Neural cell (in vitro differentiated cells): ENCODE results near the gene FARP2. TPM values are rescaled to one million over a fixed set of nuclear protein-coding genes. Genes with fewer than 3 reads are reported as not detected.

Source experiments
- H2AFZ ChIP-seq: fragments of 200-600, 300-800 bp; sonication (generic), shearing (Covaris generic); 2 replicates; pipeline ENCODE4 v1.6.0; 2014; ENCODE audit warnings: low read depth, mild to moderate bottlenecking, antibody characterized with exemption, low read length, moderate library complexity
- H3F3A ChIP-seq: fragments of 200-600 bp; shearing (Covaris generic); 2 replicates; pipeline ENCODE4 v1.6.1; 2016; ENCODE audit warnings: mild to moderate bottlenecking, moderate library complexity, mixed read lengths, antibody characterized with exemption, low read length; ENCODE audit not compliant: insufficient read depth, poor library complexity, severe bottlenecking
- H3K27ac ChIP-seq: fragments of 200-600, 300-800 bp; sonication (generic), shearing (Covaris generic); 2 replicates; pipeline ENCODE4 v1.5.1; 2014; ENCODE audit warnings: mild to moderate bottlenecking, low read length, moderate library complexity
- H3K27me3 ChIP-seq: fragments of 300-800, 200-600 bp; sonication (generic), shearing (Covaris generic); 2 replicates; pipeline ENCODE4 v1.6.0; 2014; ENCODE audit warnings: mild to moderate bottlenecking, low read depth, low read length, moderate library complexity; ENCODE audit not compliant: insufficient read depth
- H3K36me3 ChIP-seq: fragments of 300-800, 200-600 bp; sonication (generic), shearing (Covaris generic); 2 replicates; pipeline ENCODE4 v1.5.1; 2014; ENCODE audit warnings: mild to moderate bottlenecking, antibody characterized with exemption, low read length, moderate library complexity; ENCODE audit not compliant: insufficient read depth
- H3K4me2 ChIP-seq: fragments of 300-800, 200-600 bp; sonication (generic), shearing (Covaris generic); 2 replicates; pipeline ENCODE4 v1.6.0; 2014; ENCODE audit warnings: mild to moderate bottlenecking, low read length
- H3K4me3 ChIP-seq: fragments of 300-800, 200-600 bp; sonication (generic), shearing (Covaris generic); 2 replicates; pipeline ENCODE4 v1.5.1; 2014; ENCODE audit warnings: mild to moderate bottlenecking, low read length, moderate library complexity
- H3K79me2 ChIP-seq: fragments of 200-600 bp; shearing (Covaris generic); replicated peaks from 2 replicates; pipeline ENCODE4 v1.6.0; 2014; ENCODE audit warnings: mild to moderate bottlenecking, low read length, moderate library complexity; ENCODE audit not compliant: insufficient read depth
- H3K9ac ChIP-seq: fragments of 300-800, 200-600 bp; sonication (generic), shearing (Covaris generic); 2 replicates; pipeline ENCODE4 v1.6.1; 2016; ENCODE audit warnings: mild to moderate bottlenecking, low read length, mixed read lengths
- H3K9me2 ChIP-seq: fragments of 200-600 bp; shearing (Covaris generic); 2 replicates; pipeline ENCODE4 v1.6.1; 2016; ENCODE audit warnings: mild to moderate bottlenecking, low read length, mixed read lengths; ENCODE audit not compliant: insufficient read depth
- H3K9me3 ChIP-seq: fragments of 200-600, 300-800 bp; sonication (generic), shearing (Covaris generic); 2 replicates; pipeline ENCODE4 v1.6.1; 2016; ENCODE audit warnings: mild to moderate bottlenecking, mixed run types, low read length, moderate library complexity, mixed read lengths
- H4K20me1 ChIP-seq: fragments of 200-600 bp; shearing (Covaris generic); 2 replicates; pipeline ENCODE4 v1.6.1; 2016; ENCODE audit warnings: mild to moderate bottlenecking, mixed run types; ENCODE audit not compliant: insufficient read depth
- CTCF ChIP-seq: fragments of 450-650 bp; IDR thresholded peaks from 2 replicates; pipeline ENCODE4 v1.5.1; 2014; ENCODE audit warnings: antibody characterized with exemption, mild to moderate bottlenecking, moderate library complexity; ENCODE audit not compliant: poor library complexity, severe bottlenecking
- EP300 ChIP-seq: fragments of 450-650 bp; conservative IDR thresholded peaks from 2 replicates; pipeline ENCODE4 v1.6.1; 2014; ENCODE audit warnings: antibody characterized with exemption, mild to moderate bottlenecking, moderate library complexity; ENCODE audit not compliant: poor library complexity, severe bottlenecking
- EZH2 ChIP-seq: fragments of 200-600, 300-800 bp; shearing (Covaris generic), sonication (generic); IDR thresholded peaks from 2 replicates; pipeline ENCODE4 v1.6.1; 2014; ENCODE audit warnings: antibody characterized with exemption, low read length, borderline replicate concordance, mild to moderate bottlenecking; ENCODE audit not compliant: insufficient read depth, poor library complexity, severe bottlenecking
- MXI1 ChIP-seq: fragments of 450-650 bp; conservative IDR thresholded peaks from 2 replicates; pipeline ENCODE4 v1.6.1; 2014; ENCODE audit warnings: antibody characterized with exemption, mild to moderate bottlenecking; ENCODE audit not compliant: poor library complexity, severe bottlenecking
- POLR2AphosphoS5 ChIP-seq: IDR thresholded peaks from 2 replicates; pipeline ENCODE4 v1.6.1; 2012
- RAD21 ChIP-seq: fragments of 450-650 bp; conservative IDR thresholded peaks from 2 replicates; pipeline ENCODE4 v1.6.1; 2014; ENCODE audit warnings: antibody characterized with exemption, mild to moderate bottlenecking, moderate library complexity
- REST ChIP-seq: IDR thresholded peaks from 2 replicates; pipeline ENCODE4 v1.6.1; 2012; ENCODE audit warnings: borderline replicate concordance
- SMC3 ChIP-seq: fragments of 450-650 bp; conservative IDR thresholded peaks from 2 replicates; pipeline ENCODE4 v1.6.1; 2014; ENCODE audit warnings: antibody characterized with exemption, mild to moderate bottlenecking, moderate library complexity; ENCODE audit not compliant: poor library complexity
- TAF1 ChIP-seq: IDR thresholded peaks from 2 replicates; pipeline ENCODE4 v1.6.1; 2012; ENCODE audit warnings: low read depth
- polyA plus RNA-seq: library from polyadenylated mRNA; depleted of rRNA; stranded (reverse); fragments of >200 nt; gene quantifications from 2 replicates; pipeline ENCODE4 v1.2.3, GENCODE V29; 2014

Gene FARP2
- polyA plus RNA-seq, 1 donor from 2014 or later = 13.3 TPM

- H3K27me3 ChIP-seq = no peaks in the 10 kb centered on the region
- TF ChIP-seq REST (no peak), POLR2AphosphoS5 (no peak), RAD21 (no peak), EZH2 (no peak), TAF1 (no peak), EP300 (no peak), CTCF (no peak), SMC3 (no peak), MXI1 (no peak)
- H2AFZ ChIP-seq = no peak overlapping the region
- H3K79me2 ChIP-seq = no peaks in the 10 kb centered on the region
- no peak overlapping the region for H3K9ac ChIP-seq
- no peaks in the 10 kb centered on the region for H3K36me3 ChIP-seq
- no peaks in the 10 kb centered on the region for H3F3A ChIP-seq
- H3K4me2 ChIP-seq = no peak overlapping the region
- no peaks in the 10 kb centered on the region for H4K20me1 ChIP-seq
- H3K27ac ChIP-seq = no peak overlapping the region
- H3K9me3 ChIP-seq = no peaks in the 10 kb centered on the region
- H3K4me3 ChIP-seq = no peak overlapping the region
- H3K9me2 ChIP-seq = no peaks in the 10 kb centered on the region
Observed at GRCh38 chr2:241492174-241492565, 136.1 kb downstream of the FARP2 start.

GRCh38 chr2:241493092-241493491 is 137.0 kb downstream of the FARP2 start:
- Histone ChIP-seq H3K27me3 (no peaks in the 10 kb centered on the region), H2AFZ (no peak overlapping the region), H3K36me3 (no peaks in the 10 kb centered on the region), H3F3A (no peaks in the 10 kb centered on the region), H3K4me3 (no peak overlapping the region), H3K27ac (no peak overlapping the region), H3K9me2 (no peaks in the 10 kb centered on the region), H3K9me3 (no peaks in the 10 kb centered on the region), H4K20me1 (no peaks in the 10 kb centered on the region), H3K4me2 (no peak overlapping the region), H3K79me2 (no peaks in the 10 kb centered on the region), H3K9ac (no peak overlapping the region)
- TF ChIP-seq CTCF = no peak
- no peak for TF ChIP-seq SMC3
- no peak for TF ChIP-seq POLR2AphosphoS5
- TF ChIP-seq REST = no peak
- no peak for TF ChIP-seq EZH2
- TF ChIP-seq TAF1 = no peak
- no peak for TF ChIP-seq RAD21
- TF ChIP-seq EP300 = no peak
- TF ChIP-seq MXI1 = no peak
